Neural cell (in vitro differentiated cells): ENCODE measurements around the gene TAS1R2. TPM values are rescaled to one million over a fixed set of nuclear protein-coding genes. Genes with fewer than 3 reads are reported as not detected.

Source experiments
- H2AFZ ChIP-seq: fragments of 200-600, 300-800 bp; sonication (generic), shearing (Covaris generic); 2 replicates; pipeline ENCODE4 v1.6.0; 2014; ENCODE audit warnings: low read depth, mild to moderate bottlenecking, antibody characterized with exemption, low read length, moderate library complexity
- H3F3A ChIP-seq: fragments of 200-600 bp; shearing (Covaris generic); 2 replicates; pipeline ENCODE4 v1.6.1; 2016; ENCODE audit warnings: mild to moderate bottlenecking, moderate library complexity, mixed read lengths, antibody characterized with exemption, low read length; ENCODE audit not compliant: insufficient read depth, poor library complexity, severe bottlenecking
- H3K27ac ChIP-seq: fragments of 200-600, 300-800 bp; sonication (generic), shearing (Covaris generic); 2 replicates; pipeline ENCODE4 v1.5.1; 2014; ENCODE audit warnings: mild to moderate bottlenecking, low read length, moderate library complexity
- H3K27me3 ChIP-seq: fragments of 300-800, 200-600 bp; sonication (generic), shearing (Covaris generic); 2 replicates; pipeline ENCODE4 v1.6.0; 2014; ENCODE audit warnings: mild to moderate bottlenecking, low read depth, low read length, moderate library complexity; ENCODE audit not compliant: insufficient read depth
- H3K36me3 ChIP-seq: fragments of 300-800, 200-600 bp; sonication (generic), shearing (Covaris generic); 2 replicates; pipeline ENCODE4 v1.5.1; 2014; ENCODE audit warnings: mild to moderate bottlenecking, antibody characterized with exemption, low read length, moderate library complexity; ENCODE audit not compliant: insufficient read depth
- H3K4me2 ChIP-seq: fragments of 300-800, 200-600 bp; sonication (generic), shearing (Covaris generic); 2 replicates; pipeline ENCODE4 v1.6.0; 2014; ENCODE audit warnings: mild to moderate bottlenecking, low read length
- H3K4me3 ChIP-seq: fragments of 300-800, 200-600 bp; sonication (generic), shearing (Covaris generic); 2 replicates; pipeline ENCODE4 v1.5.1; 2014; ENCODE audit warnings: mild to moderate bottlenecking, low read length, moderate library complexity
- H3K79me2 ChIP-seq: fragments of 200-600 bp; shearing (Covaris generic); replicated peaks from 2 replicates; pipeline ENCODE4 v1.6.0; 2014; ENCODE audit warnings: mild to moderate bottlenecking, low read length, moderate library complexity; ENCODE audit not compliant: insufficient read depth
- H3K9ac ChIP-seq: fragments of 300-800, 200-600 bp; sonication (generic), shearing (Covaris generic); 2 replicates; pipeline ENCODE4 v1.6.1; 2016; ENCODE audit warnings: mild to moderate bottlenecking, low read length, mixed read lengths
- H3K9me2 ChIP-seq: fragments of 200-600 bp; shearing (Covaris generic); 2 replicates; pipeline ENCODE4 v1.6.1; 2016; ENCODE audit warnings: mild to moderate bottlenecking, low read length, mixed read lengths; ENCODE audit not compliant: insufficient read depth
- H3K9me3 ChIP-seq: fragments of 200-600, 300-800 bp; sonication (generic), shearing (Covaris generic); 2 replicates; pipeline ENCODE4 v1.6.1; 2016; ENCODE audit warnings: mild to moderate bottlenecking, mixed run types, low read length, moderate library complexity, mixed read lengths
- H4K20me1 ChIP-seq: fragments of 200-600 bp; shearing (Covaris generic); 2 replicates; pipeline ENCODE4 v1.6.1; 2016; ENCODE audit warnings: mild to moderate bottlenecking, mixed run types; ENCODE audit not compliant: insufficient read depth
- CTCF ChIP-seq: fragments of 450-650 bp; IDR thresholded peaks from 2 replicates; pipeline ENCODE4 v1.5.1; 2014; ENCODE audit warnings: antibody characterized with exemption, mild to moderate bottlenecking, moderate library complexity; ENCODE audit not compliant: poor library complexity, severe bottlenecking
- EP300 ChIP-seq: fragments of 450-650 bp; conservative IDR thresholded peaks from 2 replicates; pipeline ENCODE4 v1.6.1; 2014; ENCODE audit warnings: antibody characterized with exemption, mild to moderate bottlenecking, moderate library complexity; ENCODE audit not compliant: poor library complexity, severe bottlenecking
- EZH2 ChIP-seq: fragments of 200-600, 300-800 bp; shearing (Covaris generic), sonication (generic); IDR thresholded peaks from 2 replicates; pipeline ENCODE4 v1.6.1; 2014; ENCODE audit warnings: antibody characterized with exemption, low read length, borderline replicate concordance, mild to moderate bottlenecking; ENCODE audit not compliant: insufficient read depth, poor library complexity, severe bottlenecking
- MXI1 ChIP-seq: fragments of 450-650 bp; conservative IDR thresholded peaks from 2 replicates; pipeline ENCODE4 v1.6.1; 2014; ENCODE audit warnings: antibody characterized with exemption, mild to moderate bottlenecking; ENCODE audit not compliant: poor library complexity, severe bottlenecking
- POLR2AphosphoS5 ChIP-seq: IDR thresholded peaks from 2 replicates; pipeline ENCODE4 v1.6.1; 2012
- RAD21 ChIP-seq: fragments of 450-650 bp; conservative IDR thresholded peaks from 2 replicates; pipeline ENCODE4 v1.6.1; 2014; ENCODE audit warnings: antibody characterized with exemption, mild to moderate bottlenecking, moderate library complexity
- REST ChIP-seq: IDR thresholded peaks from 2 replicates; pipeline ENCODE4 v1.6.1; 2012; ENCODE audit warnings: borderline replicate concordance
- SMC3 ChIP-seq: fragments of 450-650 bp; conservative IDR thresholded peaks from 2 replicates; pipeline ENCODE4 v1.6.1; 2014; ENCODE audit warnings: antibody characterized with exemption, mild to moderate bottlenecking, moderate library complexity; ENCODE audit not compliant: poor library complexity
- TAF1 ChIP-seq: IDR thresholded peaks from 2 replicates; pipeline ENCODE4 v1.6.1; 2012; ENCODE audit warnings: low read depth
- polyA plus RNA-seq: library from polyadenylated mRNA; depleted of rRNA; stranded (reverse); fragments of >200 nt; gene quantifications from 2 replicates; pipeline ENCODE4 v1.2.3, GENCODE V29; 2014

The TAS1R2 gene
- polyA plus RNA-seq, 1 donor from 2014 or later, result not detected

- Histone ChIP-seq H2AFZ (no peak overlapping the region), H3F3A (no peaks in the 10 kb centered on the region), H3K4me3 (no peak overlapping the region), H3K79me2 (no peaks in the 10 kb centered on the region), H3K27me3 (no peaks in the 10 kb centered on the region), H3K36me3 (no peaks in the 10 kb centered on the region), H3K4me2 (no peak overlapping the region), H3K9me2 (no peaks in the 10 kb centered on the region), H3K9me3 (no peaks in the 10 kb centered on the region), H4K20me1 (no peaks in the 10 kb centered on the region), H3K27ac (no peak overlapping the region), H3K9ac (no peak overlapping the region)
- TF ChIP-seq TAF1 (no peak), SMC3 (peak; percentile 52), CTCF (peak; percentile 66), EZH2 (no peak), REST (no peak), RAD21 (peak; percentile 55), POLR2AphosphoS5 (no peak), EP300 (no peak), MXI1 (no peak)
These were observed 15.8 kb upstream of the TAS1R2 start for GRCh38 chr1:18875107-18875795.

- no peaks in the 10 kb centered on the region for H3K9me2 ChIP-seq
- no peak overlapping the region for H3K9ac ChIP-seq
- H3K36me3 ChIP-seq, result no peaks in the 10 kb centered on the region
- H3K4me3 ChIP-seq, result no peak overlapping the region
- TF ChIP-seq POLR2AphosphoS5 (no peak), RAD21 (no peak), MXI1 (no peak), EP300 (no peak), TAF1 (no peak), REST (no peak), EZH2 (no peak), SMC3 (no peak), CTCF (no peak)
- H2AFZ ChIP-seq, result no peak overlapping the region
- H3K9me3 ChIP-seq, result no peaks in the 10 kb centered on the region
- H3K27me3 ChIP-seq, result no peaks in the 10 kb centered on the region
- H3F3A ChIP-seq, result no peaks in the 10 kb centered on the region
- no peaks in the 10 kb centered on the region for H3K79me2 ChIP-seq
- no peak overlapping the region for H3K27ac ChIP-seq
- H3K4me2 ChIP-seq, result no peak overlapping the region
- H4K20me1 ChIP-seq, result no peaks in the 10 kb centered on the region
These were observed 15.1 kb upstream of the TAS1R2 start for GRCh38 chr1:18874600-18874999.
